Measurements from ENCODE around the gene APOBEC3F.
"Not testable (repeated sequence)": the region's sequence is repeated elsewhere in the genome, so short reads cannot be mapped to it uniquely, and the experiment has no call there.

DNA sequence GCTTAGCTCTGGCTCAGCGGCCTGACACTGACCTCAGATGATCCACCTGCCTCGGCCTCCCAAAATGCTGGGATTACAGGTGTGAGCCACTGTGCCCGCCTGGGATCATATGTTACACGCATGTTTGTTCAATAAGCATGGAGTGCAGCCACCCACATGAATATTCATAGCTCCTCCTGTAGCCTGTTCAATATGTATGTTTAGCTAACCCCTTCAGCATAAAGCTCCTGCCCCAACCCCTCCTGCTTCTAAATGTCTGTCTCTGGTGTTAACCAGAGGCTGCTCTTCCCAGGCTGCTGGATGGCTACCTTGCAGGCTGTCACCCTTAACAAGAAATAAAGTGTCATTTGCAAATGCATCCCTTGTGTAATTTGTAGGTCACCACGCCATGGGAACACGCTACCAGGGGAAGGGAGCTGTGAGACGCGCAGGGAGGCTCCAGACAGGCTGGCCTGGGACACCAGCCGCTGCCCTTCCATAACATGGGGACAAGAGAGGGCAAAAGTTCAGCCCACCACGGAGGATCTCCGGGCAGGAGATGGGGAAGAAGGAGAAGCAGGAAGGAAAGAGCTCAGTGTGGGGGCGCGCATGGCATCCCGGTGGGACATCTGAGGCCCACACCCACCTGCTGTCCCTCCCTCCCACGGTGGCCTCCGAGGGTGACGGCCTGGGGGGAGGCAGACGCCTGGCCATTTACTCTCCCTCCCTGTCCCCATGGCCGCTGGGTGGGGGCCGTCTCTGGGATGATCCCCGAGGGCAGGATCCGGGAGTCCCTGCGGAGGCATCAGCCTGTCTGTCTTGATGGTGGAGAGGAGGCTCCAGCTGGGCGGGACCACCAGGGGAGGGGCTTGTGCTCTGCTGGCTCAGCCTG, 35.7 kb downstream of the APOBEC3F start:
- TF ChIP-seq, protein P1, sequence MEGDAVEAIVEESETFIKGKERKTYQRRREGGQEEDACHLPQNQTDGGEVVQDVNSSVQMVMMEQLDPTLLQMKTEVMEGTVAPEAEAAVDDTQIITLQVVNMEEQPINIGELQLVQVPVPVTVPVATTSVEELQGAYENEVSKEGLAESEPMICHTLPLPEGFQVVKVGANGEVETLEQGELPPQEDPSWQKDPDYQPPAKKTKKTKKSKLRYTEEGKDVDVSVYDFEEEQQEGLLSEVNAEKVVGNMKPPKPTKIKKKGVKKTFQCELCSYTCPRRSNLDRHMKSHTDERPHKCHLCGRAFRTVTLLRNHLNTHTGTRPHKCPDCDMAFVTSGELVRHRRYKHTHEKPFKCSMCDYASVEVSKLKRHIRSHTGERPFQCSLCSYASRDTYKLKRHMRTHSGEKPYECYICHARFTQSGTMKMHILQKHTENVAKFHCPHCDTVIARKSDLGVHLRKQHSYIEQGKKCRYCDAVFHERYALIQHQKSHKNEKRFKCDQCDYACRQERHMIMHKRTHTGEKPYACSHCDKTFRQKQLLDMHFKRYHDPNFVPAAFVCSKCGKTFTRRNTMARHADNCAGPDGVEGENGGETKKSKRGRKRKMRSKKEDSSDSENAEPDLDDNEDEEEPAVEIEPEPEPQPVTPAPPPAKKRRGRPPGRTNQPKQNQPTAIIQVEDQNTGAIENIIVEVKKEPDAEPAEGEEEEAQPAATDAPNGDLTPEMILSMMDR (IDR thresholded peaks at IDR 0.05; ENCODE audit: insufficient read depth, low read length, poor library complexity, severe bottlenecking) = not testable (repeated sequence)
- not testable (repeated sequence) for TF ChIP-seq EZH2phosphoT487 (conservative IDR thresholded peaks at IDR 0.05; ENCODE audit: low read length)
